Loucy (cell line): ENCODE data around the gene ZKSCAN4.

Source experiments
- H2AFZ ChIP-seq: fragments of 200-600 bp; sonication (generic); 2 replicates; pipeline ENCODE4 v1.6.0; 2016; ENCODE audit warnings: antibody characterized with exemption, mild to moderate bottlenecking, low read length, moderate library complexity
- H3F3A ChIP-seq: fragments of 200-600 bp; 2 replicates; pipeline ENCODE4 v1.6.0; 2016; ENCODE audit warnings: antibody characterized with exemption, low read depth, mild to moderate bottlenecking
- H3K27me3 ChIP-seq: fragments of 200-600 bp; sonication (generic); 2 replicates; pipeline ENCODE4 v1.6.1; 2014; ENCODE audit warnings: low read length, mild to moderate bottlenecking; ENCODE audit not compliant: insufficient read depth, poor library complexity, severe bottlenecking
- H3K36me3 ChIP-seq: fragments of 200-600 bp; sonication (generic); 2 replicates; pipeline ENCODE4 v1.6.1; 2016; ENCODE audit warnings: low read length; ENCODE audit not compliant: insufficient read depth
- H3K4me1 ChIP-seq: fragments of 200-600 bp; sonication (generic); 2 replicates; pipeline ENCODE4 v1.5.1; 2014; ENCODE audit warnings: low read length, mild to moderate bottlenecking; ENCODE audit not compliant: insufficient read depth, poor library complexity, severe bottlenecking
- H3K4me2 ChIP-seq: fragments of 200-600 bp; sonication (generic); 2 replicates; pipeline ENCODE4 v1.6.0; 2014; ENCODE audit warnings: antibody characterized with exemption, low read length, low read depth, mild to moderate bottlenecking; ENCODE audit not compliant: poor library complexity, severe bottlenecking
- H3K4me3 ChIP-seq: fragments of 200-600 bp; sonication (generic); 2 replicates; pipeline ENCODE4 v1.5.1; 2014; ENCODE audit warnings: low read length, mild to moderate bottlenecking, mixed read lengths; ENCODE audit not compliant: poor library complexity, severe bottlenecking
- H3K79me2 ChIP-seq: fragments of 200-600 bp; sonication (generic); 2 replicates; pipeline ENCODE4 v1.6.1; 2014; ENCODE audit warnings: low read length; ENCODE audit not compliant: insufficient read depth
- H3K9ac ChIP-seq: fragments of 200-600 bp; sonication (generic); 2 replicates; pipeline ENCODE4 v1.6.0; 2014; ENCODE audit warnings: mild to moderate bottlenecking, low read depth, low read length, moderate library complexity; ENCODE audit not compliant: poor library complexity, severe bottlenecking
- H3K9me2 ChIP-seq: fragments of 200-600 bp; sonication (generic); replicated peaks from 2 replicates; pipeline ENCODE4 v1.6.1; 2016; ENCODE audit warnings: low read depth, low read length, mixed read lengths
- H3K9me3 ChIP-seq: fragments of 200-600 bp; sonication (generic); 2 replicates; pipeline ENCODE4 v1.6.1; 2014; ENCODE audit warnings: mild to moderate bottlenecking, antibody characterized with exemption, low read length, low read depth; ENCODE audit not compliant: insufficient read depth
- H4K20me1 ChIP-seq: fragments of 200-600 bp; sonication (generic); 2 replicates; pipeline ENCODE4 v1.6.0; 2014; ENCODE audit warnings: antibody characterized with exemption, low read length, mild to moderate bottlenecking; ENCODE audit not compliant: insufficient read depth, poor library complexity, severe bottlenecking
- EZH2phosphoT487 ChIP-seq: fragments of 200-600 bp; IDR thresholded peaks from 2 replicates; pipeline ENCODE4 v1.6.1; 2018; ENCODE audit warnings: antibody characterized with exemption, mild to moderate bottlenecking, moderate library complexity, borderline replicate concordance
- TF ChIP-seq, protein P1 (sequence below): fragments of 200-600 bp; sonication (generic); conservative IDR thresholded peaks from 2 replicates; pipeline ENCODE4 v1.5.1; 2014; ENCODE audit warnings: mild to moderate bottlenecking, antibody characterized with exemption, low read length

ZKSCAN4 gene

DNA sequence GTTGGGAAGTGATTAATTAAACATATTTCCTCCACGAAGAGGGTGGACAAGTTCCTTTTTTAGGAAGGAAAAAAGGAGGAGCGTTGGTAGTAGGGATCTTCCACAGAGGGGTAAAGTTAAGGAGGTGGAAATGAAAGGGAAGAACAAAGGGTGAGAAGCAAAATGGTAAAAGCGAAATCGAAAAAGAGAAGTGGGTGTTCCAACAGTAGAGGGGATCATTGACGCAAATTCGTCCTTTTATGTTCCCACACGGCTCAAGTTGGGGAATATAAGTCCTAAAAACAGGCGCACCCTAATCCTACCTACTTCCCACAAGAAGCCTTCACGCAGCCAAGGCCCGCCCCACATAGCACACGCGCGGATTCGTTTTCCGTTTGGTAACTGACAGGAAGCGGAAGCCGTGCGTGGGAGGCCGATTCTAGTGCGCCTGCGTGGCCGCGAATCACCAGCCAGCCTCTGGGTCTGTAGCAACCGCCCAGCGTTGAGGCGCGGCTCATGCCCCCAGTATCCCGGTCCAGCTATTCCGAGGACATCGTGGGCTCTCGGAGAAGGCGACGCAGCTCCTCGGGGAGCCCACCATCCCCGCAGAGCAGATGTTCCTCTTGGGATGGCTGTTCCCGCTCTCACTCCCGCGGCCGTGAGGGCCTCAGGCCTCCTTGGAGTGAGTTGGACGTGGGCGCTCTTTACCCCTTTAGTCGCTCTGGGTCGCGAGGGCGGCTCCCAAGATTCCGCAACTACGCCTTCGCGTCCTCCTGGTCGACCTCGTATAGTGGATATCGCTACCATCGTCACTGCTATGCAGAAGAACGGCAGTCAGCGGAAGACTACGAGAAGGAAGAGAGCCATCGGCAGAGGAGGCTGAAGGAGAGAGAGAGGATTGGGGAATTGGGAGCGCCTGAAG is 7.1 kb upstream of the ZKSCAN4 start, which contains the start of gene NKAPL:
Gene NKAPL, plus strand, starts transcription at position 421 of the 901 bp plus-strand sequence. Its CDS starts 75 bp downstream, at position 496.
- Histone ChIP-seq H3K4me3 (no peak within 1 kb of the TSS), H3K9ac (no peak within 1 kb of the TSS), H3K27me3 (no peaks in the 10 kb centered on the region), H2AFZ (no peak within 1 kb of the TSS), H3F3A (no peaks in the 10 kb centered on the region), H3K36me3 (no peaks in the 10 kb centered on the region), H3K4me1 (peaks cover 5% of the 10 kb centered on the region), H3K4me2 (no peak within 1 kb of the TSS), H3K9me3 (no peaks in the 10 kb centered on the region), H3K9me2 (no peaks in the 10 kb centered on the region), H3K79me2 (no peaks in the 10 kb centered on the region), H4K20me1 (no peaks in the 10 kb centered on the region)
- TF ChIP-seq, protein P1, sequence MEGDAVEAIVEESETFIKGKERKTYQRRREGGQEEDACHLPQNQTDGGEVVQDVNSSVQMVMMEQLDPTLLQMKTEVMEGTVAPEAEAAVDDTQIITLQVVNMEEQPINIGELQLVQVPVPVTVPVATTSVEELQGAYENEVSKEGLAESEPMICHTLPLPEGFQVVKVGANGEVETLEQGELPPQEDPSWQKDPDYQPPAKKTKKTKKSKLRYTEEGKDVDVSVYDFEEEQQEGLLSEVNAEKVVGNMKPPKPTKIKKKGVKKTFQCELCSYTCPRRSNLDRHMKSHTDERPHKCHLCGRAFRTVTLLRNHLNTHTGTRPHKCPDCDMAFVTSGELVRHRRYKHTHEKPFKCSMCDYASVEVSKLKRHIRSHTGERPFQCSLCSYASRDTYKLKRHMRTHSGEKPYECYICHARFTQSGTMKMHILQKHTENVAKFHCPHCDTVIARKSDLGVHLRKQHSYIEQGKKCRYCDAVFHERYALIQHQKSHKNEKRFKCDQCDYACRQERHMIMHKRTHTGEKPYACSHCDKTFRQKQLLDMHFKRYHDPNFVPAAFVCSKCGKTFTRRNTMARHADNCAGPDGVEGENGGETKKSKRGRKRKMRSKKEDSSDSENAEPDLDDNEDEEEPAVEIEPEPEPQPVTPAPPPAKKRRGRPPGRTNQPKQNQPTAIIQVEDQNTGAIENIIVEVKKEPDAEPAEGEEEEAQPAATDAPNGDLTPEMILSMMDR, result no peak
- TF ChIP-seq EZH2phosphoT487, result no peak

DNA sequence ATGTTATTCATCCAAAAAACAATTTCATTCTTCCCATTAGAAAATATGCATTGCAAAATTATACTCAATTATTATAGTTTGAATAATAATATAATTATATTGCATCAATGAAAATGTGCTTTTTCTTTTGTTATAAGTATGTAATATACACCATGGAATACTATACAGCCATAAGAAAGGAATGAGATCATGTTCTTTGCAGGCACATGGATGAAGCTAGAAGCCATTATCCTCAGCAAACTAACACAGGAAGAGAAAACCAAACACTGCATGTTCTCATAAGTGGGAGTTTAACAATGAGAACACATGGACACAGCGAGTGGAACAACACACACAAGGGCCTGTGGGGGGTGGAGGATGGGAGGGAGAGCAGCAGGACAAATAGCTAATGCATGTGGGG is 5.0 kb upstream of the ZKSCAN4 start:
- Histone ChIP-seq H2AFZ (no peak overlapping the region), H3K9me3 (no peaks in the 10 kb centered on the region), H3K79me2 (peaks cover 4% of the 10 kb centered on the region), H3K36me3 (no peaks in the 10 kb centered on the region), H3K27me3 (no peaks in the 10 kb centered on the region), H3K9ac (no peak overlapping the region), H4K20me1 (no peaks in the 10 kb centered on the region), H3K9me2 (no peaks in the 10 kb centered on the region), H3K4me2 (no peak overlapping the region), H3K4me1 (peaks cover 9% of the 10 kb centered on the region), H3K4me3 (no peak overlapping the region), H3F3A (no peaks in the 10 kb centered on the region)
- TF ChIP-seq, protein P1, result no peak
- no peak for TF ChIP-seq EZH2phosphoT487

DNA sequence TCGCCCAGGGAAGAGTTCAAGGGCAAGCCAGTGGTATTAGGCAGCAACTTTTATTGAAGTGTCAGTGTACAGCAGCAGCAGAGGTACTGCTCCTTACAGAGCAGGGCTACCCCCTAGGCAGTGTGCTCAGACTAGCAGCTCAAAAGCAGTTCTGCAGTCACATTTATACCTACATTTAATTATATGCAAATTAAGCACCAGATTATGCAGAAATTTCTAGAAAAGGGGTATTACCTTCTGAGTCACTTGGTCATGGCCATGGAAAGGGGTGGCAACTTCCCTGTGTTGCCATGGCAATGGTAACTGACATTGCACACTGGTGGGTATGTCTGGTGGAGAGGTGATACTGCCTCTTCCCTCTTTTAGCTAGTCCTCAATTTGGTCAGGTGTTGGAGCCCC is 2.1 kb upstream of the ZKSCAN4 start:
- no peaks in the 10 kb centered on the region for H3K36me3 ChIP-seq
- no peaks in the 10 kb centered on the region for H3K9me3 ChIP-seq
- no peaks in the 10 kb centered on the region for H3F3A ChIP-seq
- peaks cover 19% of the 10 kb centered on the region for H3K4me1 ChIP-seq
- no peaks in the 10 kb centered on the region for H3K9me2 ChIP-seq
- no peaks in the 10 kb centered on the region for H4K20me1 ChIP-seq
- no peak overlapping the region for H3K4me2 ChIP-seq
- 0 out of 2 replicates have a peak overlapping the region, but pooled peaks have one; percentile 24 for H2AFZ ChIP-seq
- H3K9ac ChIP-seq, result no peak overlapping the region
- H3K4me3 ChIP-seq, result no peak overlapping the region
- TF ChIP-seq, protein P1, result no peak
- TF ChIP-seq EZH2phosphoT487, result no peak
- no peaks in the 10 kb centered on the region for H3K27me3 ChIP-seq
- H3K79me2 ChIP-seq, result peaks cover 31% of the 10 kb centered on the region
